HL-60/S4 treated with retinoic acid at 250 ng/mL for 4 days and 3 days (cell line): Measurements from ENCODE around the gene KLF13.

Source experiments
- in situ Hi-C: fragments of 300-500 bp; cut with MboI; formaldehyde crosslinking; loops from 2 replicates; pipeline ENCODE4 v1.7.0; 2022; ENCODE audit warnings: low sequenced_read_pairs

The KLF13 gene

DNA sequence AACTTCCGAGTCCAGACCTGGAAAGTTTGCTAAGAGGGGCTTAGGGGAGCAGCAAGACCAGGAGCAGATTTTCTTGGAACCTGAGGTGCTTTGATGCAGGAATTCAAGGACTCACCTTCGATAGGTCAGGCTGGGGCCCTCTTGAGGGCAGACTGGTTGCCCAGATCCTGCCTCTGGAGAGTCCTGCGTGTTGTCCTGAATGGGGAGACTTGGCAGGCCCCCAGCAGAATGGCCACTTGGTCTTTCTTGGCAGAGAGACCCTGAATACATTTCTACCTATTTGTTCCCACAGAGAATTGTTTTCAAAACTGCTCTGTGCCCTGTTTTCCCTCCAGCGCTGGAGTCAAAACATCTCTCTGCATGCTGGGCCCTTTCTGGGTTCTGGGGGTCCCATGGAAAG, 4.2 kb downstream of the KLF13 start:
- in situ Hi-C loops: no loop called here

- in situ Hi-C loops: no loop called here
Observed at GRCh38 chr15:31331389-31331788, 4.8 kb downstream of the KLF13 start.

- in situ Hi-C loops: no loop called here
Observed at GRCh38 chr15:31332020-31332680, 5.5 kb downstream of the KLF13 start.

GRCh38 chr15:31332681-31333071, 6.0 kb downstream of the KLF13 start:
- in situ Hi-C loops: no loop called here

DNA sequence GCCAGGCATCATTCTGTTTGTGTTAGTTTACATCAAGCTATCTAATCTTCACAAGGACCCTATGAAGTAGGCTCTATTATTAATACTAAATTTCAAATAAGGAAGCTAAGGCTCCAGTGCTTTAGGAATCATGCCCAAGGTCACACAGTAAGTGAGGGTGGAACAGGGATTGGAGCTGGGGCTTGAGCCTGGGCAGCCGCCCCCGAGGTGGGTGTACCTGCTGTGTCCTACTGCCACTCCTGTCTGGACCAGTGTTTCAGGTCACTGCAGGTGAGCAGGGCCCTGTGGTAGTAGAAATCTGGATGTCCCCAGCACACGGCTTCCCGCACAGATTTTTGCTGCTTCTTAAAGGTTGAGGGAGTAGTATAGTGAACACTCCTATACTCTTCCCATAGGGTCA, 6.5 kb downstream of the KLF13 start:
- in situ Hi-C loops: no loop called here

GRCh38 chr15:31333820-31334219, 7.2 kb downstream of the KLF13 start:
- in situ Hi-C loops: no loop called here

- in situ Hi-C loops: no loop called here
Observed at GRCh38 chr15:31335989-31336592, 9.5 kb downstream of the KLF13 start.

- in situ Hi-C loops: no loop called here
Observed at GRCh38 chr15:31336593-31337295, 10.1 kb downstream of the KLF13 start.

- in situ Hi-C loops: no loop called here
Observed at GRCh38 chr15:31337352-31338031, 10.9 kb downstream of the KLF13 start.

GRCh38 chr15:31338318-31338878, 11.8 kb downstream of the KLF13 start:
- in situ Hi-C loops: no loop called here

DNA sequence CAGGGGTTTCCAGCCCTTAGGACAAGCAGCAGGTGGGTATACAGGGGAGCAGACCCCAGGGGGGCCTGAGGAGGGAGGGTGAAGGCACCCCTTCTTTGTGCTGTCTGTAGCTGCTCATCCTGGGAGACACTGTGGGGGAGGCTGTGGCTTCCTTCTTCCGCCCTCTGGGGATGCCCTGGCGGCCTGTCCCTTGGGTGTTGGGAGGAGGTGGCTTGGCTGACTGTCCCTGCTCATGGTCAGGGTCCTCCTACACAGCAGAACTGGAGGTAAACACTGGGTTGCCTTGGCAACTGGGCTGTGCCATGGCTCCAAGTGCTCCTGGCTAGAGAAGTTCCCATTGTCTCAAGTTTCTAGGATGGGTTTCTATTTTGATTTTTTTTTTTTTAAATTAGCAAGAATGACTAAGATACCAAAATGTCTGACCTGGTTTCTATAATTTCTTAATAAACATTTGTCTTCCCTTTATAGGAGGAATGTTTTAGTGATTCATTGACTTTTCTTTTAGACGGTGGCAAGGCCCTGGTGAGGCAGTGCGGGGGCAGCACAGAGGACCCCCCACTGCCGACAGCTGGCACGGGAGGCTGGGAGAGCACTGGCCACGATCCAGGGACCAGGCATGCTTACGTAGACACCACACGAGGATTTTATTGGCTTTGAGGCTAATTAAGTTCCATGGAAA, 12.4 kb downstream of the KLF13 start:
- in situ Hi-C loops: no loop called here

GRCh38 chr15:31339558-31339895, 12.9 kb downstream of the KLF13 start:
- in situ Hi-C loops: no loop called here

- in situ Hi-C loops: no loop called here
Observed at GRCh38 chr15:31340047-31340446, 13.4 kb downstream of the KLF13 start.

DNA sequence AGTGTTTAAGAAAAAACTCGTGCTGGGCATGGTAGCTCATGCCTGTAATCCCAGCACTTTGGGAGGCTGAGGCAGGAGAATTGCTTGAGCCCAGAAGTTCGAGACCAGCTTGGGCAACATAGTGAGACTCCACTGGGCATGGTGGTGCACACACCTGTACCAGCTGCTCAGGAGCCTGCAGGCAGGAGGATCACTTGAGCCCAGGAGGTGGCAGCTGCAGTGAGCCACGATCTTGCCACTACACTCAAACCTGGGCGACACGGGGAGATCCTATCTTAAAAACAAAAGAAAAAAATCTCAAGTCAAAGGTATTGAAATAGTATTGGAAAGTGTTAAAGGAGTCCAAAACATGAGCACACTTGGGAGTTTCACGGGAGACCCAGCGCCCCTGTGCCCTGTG, 14.0 kb downstream of the KLF13 start:
- in situ Hi-C loops: no loop called here

GRCh38 chr15:31341071-31341470, 14.4 kb downstream of the KLF13 start:
- in situ Hi-C loops: no loop called here

GRCh38 chr15:31341496-31342195, 15.0 kb downstream of the KLF13 start:
- in situ Hi-C loops: no loop called here

GRCh38 chr15:31342381-31342780, 15.7 kb downstream of the KLF13 start:
- in situ Hi-C loops: no loop called here

- in situ Hi-C loops: no loop called here
Observed at GRCh38 chr15:31342781-31343626, 16.4 kb downstream of the KLF13 start.

DNA sequence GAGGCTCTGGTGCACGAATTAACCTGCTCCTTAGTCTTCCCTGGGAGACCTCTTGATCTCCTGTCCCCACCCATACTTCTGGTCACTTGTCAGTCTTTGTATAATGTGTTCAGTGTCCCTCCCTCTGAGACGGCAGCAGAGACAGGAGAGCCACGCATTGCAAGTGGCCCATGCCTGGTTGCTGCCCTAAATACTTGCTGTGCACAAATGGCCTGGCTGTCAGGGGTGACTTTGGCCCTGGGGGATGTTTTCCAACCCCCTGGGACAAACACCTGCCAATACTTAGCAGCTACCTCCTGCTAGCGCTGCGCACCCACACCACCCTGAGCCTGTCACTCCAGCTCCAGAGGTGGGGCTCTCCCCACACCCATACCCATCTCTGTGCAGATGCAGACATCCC, 17.2 kb downstream of the KLF13 start:
- in situ Hi-C loops: no loop called here
